GM21825 (cell line): ENCODE measurements around the gene DERL2.

Experiments used
- ATAC-seq: cut with Tn5 transposase; IDR thresholded peaks from one replicate; pipeline ENCODE4 v1.9.1; 2021; ENCODE audit warnings: mild to moderate bottlenecking, moderate library complexity; ENCODE audit not compliant: unreplicated experiment

The DERL2 gene

DNA sequence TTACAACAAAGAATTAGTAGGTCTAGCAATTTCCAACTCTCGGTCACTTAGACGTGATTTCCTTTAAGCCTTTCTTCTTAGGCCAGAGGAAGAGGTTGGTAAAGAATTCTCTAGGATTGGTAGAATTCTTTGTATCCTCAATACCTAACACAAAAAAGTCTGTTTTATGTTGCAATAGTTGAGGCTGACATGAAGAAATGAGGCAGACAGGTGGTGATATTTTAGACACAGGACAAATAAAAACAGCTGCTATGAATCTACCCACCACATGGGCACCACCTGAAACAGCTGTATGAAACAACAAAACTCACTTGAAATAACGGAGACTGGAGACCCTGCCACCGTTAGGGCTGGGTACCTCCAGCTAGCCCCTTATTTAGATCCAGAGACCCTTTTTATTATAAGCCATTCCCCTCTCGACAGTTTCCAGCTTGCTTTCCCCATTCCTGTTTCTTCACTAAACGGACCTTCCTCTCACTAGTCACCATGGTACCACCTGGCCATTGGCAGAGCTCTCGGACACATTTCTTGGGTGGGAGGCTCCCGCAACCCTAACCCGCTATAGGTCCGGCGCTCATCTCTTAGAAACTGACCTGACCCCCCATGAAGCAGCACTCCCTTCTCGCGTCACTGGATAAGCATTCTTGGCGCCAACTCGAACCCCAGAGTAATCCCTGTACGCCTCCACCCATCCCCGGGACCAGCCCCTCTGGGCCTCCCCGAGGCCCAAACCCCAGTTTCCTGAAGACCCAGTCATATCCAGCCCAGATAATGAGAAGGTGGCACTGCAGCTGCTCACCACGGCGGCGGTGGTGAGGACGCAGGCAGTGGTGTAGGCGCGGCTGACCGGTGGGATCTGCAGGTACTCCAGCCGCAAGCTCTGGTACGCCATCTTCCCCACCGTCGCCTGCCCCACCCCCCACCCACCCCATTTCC, at the start of gene DERL2:
Gene DERL2 (minus strand): TSS at position 909 of the 936 bp plus-strand sequence. CDS start 17 bp downstream, at position 892.
- ATAC-seq: peak; percentile 23

DNA sequence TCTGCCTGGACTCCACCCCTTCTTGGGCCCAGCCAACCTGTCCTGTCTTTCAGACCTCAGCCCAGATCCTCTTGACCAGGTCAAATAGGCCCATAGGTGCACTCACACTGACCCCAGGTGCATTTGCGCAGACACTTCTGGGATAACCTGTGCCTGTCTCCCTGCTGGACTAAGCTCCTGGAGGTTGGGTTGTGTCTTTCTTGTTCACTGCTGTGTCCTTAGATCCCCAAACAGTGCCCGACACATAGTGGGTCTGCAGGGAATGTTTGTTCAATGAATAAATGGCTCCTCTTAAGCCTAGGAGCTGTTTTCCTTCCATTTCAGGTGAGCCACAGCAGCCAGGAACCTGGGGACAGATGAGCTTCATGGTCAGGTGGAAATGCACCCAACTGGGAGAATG, 49.5 kb upstream of the DERL2 start:
- no peak for ATAC-seq

DNA sequence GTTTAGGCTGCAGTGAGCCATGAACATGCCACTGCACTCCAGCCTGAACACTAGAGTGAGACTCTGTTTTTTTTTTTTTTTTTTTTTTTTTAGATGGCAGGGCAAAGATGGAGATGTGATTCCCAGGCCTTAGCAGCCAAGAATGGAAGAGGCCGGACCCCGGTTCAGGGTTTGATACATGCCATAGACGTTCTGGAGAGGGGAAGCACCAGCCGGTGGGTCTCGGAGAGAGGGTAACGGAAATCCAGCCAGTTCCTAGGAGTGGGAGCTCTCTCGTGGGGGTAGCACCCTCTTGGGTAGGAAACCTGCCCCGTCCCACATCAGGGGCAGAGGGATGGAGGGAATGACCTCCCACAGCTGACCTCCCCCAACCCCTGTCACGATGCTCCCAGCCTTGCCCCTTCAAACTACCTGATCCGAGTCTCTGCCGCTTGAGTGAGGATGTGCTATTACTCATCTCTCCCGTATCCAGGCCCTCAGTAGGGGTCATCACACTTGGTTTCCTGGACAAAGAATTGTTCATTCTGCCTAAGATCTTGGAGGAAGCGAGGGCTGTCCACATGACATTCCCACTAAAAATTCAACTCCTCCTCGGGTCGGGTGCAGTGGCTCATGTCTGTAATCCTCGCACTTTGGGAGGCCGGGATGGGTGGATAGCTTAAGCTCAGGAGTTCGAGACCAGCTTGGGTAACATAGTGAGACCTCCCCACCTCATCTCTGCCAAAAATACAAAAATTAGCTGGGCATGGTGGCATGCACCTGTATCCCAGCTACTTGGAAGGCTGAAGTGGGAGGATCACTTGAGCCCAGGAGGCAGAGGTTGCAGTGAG, 47.7 kb upstream of the DERL2 start:
- ATAC-seq: no peak

DNA sequence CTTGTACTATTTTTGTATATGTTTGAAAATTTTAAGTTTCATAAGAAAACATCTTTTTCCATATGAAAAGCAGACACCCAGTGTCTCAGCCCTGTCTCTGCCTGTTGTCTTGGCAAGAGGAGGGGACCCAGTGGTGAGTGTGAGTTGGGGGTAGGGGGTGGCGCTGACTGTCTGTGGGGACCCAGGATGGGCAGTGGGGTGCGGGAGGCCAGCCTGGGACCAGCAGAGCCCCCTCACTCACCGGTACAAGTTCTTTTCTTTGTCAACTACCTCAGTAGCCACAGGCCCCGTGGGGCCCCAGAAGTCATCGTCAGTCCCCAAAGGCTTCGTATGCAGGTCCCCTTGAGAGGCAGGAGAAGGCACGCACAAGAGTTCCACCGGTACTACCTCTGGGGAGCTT, 46.6 kb upstream of the DERL2 start:
- no peak for ATAC-seq

DNA sequence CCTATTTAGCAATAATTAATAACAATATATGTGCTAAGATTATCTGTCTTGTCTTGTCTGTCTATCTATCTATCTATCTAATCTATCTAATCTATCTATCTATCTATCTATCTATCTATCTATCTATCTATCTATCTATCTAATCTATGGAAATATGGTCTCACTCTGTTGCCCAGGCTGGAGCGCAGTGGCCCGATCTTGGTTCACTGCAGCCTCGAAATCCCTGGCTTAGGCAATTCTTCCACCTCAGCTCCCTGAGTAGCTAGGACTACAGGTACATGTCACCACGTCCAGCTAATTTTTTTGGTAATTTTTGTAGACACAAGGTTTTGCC, 45.1 kb upstream of the DERL2 start:
- no peak for ATAC-seq

DNA sequence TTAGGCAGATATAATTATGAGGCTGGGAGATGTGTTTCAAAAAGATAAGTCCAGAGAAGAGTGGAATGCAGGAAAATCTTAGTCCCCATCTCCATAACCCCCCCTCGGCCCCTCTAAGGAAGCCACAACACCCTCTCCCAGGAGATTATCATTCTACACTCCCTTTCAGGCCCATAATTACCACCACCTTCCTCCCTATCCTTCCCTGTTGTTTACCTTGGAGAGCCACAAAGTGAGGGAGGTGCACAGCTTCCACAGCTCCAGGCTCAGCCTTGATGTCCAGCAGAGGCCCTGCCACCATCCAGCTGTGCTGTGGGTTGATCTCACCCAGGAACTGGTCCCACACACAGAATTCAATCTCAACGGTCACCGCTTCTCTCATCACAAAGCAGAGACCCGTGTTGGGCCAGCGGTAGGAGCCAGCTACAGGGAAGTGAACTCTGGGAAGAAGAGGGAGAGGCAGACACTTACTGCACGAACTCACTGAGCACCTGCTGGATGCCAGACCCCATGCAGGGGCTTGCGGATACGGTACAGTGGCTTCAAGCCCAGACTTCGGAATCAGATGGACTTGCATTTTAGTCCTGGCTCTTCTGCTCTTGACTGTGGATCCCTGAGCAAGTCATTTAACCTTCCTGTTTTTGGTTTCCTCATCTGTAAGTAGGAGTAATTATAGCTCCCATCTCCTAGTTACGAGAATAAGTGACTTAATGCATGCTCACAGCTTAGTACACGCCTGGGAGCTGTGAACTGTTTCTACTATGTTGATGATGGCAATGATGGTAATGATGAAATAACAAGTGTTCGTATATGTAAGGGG, 44.5 kb upstream of the DERL2 start:
- no peak for ATAC-seq

DNA sequence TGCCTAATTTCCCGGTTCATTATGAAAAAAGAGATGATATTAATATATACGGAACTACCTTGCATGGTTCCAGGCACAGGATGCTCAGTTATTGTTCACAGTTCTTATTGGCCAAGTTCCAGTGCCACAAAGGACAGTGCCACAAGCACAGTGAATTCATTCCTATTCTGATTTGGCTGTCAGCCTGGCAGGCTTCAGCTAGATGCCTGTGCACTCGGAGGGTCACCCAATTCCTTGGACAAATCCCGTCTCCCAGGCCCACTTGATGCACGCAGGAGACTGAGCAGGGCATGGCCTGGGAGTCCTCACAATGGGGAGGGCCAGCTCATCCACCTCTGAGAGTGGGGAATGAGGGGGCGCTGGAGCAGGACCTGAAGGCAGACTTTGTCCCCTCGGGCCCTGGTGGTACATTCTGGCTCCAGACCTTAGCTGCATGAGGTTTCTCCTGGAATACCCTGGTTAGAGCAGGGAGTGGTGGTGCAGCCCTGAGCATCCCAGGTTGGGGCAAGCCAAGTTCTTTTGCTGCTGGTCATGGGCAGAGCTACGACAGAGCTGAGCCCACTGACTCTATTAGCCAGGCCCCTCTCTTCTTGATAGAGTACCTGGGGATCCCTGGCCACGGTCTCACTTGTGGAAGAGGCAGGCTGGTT, 41.7 kb upstream of the DERL2 start:
- ATAC-seq: no peak

DNA sequence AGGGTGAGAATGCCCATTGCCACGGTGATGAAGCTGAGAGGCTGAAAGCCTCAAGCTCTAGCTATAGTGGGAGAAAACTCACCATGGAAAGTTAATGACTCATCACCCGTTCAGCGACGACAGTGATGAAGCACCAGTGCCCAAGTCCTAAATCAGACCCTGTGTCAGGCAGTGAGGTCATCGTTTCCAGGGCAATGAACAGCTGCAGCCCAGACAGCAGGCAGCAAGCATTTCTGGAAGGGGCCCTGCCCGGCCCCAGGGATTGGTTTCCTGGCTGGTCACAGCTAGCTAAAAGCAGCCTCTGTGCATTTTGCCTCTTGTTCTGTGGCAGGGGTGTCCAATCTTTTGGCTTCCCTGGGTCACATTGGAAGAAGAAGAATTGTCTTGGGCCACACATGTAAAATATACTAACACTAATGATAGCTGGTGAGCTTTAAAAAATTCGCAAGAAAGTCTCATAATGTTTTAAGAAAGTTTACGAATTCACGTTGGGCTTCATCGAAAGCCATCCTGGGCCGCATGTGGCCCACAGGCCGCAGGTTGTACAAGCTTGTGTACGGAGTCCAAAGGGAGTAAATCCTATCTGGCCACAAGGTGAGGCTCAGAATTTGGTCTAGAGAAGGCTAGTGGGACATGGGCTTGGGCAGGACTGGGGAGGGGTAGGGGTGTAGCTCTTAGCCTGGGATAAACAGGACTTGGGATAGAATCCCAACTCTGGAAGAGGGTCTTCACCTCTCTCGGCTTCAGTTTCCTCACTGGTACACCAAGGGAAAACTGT, 41.0 kb upstream of the DERL2 start:
- no peak for ATAC-seq

DNA sequence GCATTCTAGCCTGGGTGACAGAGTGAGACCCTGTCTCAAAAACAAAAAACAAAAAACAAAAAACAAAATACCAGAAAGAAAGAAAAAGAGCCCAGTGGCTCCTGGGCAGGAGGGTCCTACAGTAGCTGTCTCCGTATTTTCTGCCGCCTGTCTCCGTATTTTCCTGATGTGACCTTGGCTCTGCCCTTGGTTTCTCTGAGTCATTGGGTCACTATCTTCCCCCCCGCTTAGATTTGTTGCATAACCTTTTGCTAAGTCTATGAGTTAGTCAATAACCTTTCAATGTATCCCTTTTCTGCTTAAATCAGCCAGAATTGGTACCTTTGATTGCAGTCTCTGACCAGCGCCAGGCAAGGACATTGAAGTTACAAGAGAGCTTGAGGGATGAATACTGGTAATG, 37.3 kb upstream of the DERL2 start:
- no peak for ATAC-seq

DNA sequence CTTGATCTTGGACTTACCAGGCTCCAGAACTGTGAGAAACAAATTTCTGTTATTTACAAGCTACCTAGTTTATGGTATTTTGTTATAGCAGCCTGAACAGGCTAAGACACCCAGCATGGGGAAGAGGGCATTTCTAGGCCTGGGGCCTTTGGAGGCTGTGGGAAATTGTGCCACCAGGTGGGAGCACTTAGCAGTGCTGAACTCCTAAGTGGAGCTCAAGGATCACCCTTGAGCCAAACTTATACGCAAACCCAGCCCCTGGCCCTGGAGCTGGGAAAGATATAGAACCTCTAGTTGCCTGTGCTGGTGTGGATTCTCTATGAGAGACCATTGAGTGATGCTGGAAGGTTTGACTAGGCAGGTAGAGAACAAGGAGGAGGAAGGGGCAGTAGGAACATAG, 36.5 kb upstream of the DERL2 start:
- no peak for ATAC-seq

DNA sequence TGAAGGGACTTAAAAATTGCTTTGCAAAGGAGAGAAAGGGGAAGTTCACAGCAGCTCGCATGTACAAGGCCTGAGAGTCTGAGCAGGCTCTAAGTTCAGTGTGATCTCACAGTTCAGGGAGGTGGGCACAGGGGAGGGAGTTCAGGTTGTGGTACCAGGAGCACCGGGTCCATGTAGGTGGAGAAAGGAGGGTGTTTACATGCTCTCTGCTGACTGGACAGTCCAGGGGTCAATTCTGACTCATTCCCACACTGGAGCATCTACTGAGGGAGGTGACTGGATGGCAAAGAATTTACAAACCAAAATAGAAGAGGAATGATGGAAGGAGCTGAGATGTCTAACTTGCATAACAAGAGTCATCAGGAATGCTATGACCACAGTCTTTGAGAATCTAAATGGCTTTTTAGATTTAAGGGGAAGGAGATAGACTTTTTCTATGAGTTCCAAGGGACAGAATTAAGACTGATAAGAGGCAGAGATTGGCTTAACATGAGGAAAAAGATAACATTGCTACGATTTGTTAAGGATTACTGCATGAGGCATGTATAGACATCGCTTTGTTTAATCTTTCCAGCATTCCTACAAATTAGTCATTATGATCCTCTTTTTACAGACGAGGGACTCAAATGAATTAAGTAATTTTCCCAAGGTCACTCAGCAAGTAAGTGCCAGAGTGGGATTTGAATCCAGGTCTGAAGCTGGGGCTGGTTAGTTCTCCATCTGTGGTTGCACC, 30.2 kb upstream of the DERL2 start:
- no peak for ATAC-seq

DNA sequence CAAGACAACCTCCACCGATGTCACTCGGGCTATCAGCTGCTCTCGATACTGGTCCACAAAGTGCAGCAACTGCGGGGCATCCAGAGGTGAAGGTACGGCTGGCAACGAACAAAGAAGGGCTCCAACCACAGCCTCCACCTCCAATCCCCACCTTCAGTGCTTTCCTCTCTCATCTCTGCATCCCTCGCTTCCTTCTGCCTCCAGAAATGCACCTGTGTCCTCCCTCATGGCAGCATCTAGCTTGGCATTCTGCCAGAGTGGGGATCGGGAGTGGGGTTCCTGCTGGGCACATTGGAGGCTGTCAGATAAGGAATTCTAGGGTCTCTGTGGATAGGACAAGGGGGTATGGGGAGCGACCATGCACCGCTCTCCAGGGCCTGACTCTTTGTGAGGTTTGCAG, 29.0 kb upstream of the DERL2 start:
- ATAC-seq: no peak

DNA sequence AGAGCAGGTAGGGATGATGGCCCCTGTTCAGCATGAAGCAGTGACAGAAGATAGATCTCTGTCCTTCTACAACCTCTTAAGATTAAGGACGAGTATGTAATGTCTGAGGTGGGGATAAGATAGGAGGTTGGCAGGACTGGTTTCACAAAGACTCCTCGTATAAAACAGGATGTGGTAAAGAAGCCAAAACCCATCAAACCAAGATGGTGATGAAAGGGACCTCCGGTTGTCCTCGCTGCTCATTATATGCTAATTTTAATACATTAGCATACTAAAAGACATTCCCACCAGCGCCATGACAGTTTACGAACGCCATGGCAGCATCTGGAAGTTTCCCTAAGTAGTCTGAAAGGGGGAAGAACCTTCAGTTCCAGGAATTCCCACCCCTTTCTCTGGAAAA, 27.6 kb upstream of the DERL2 start:
- ATAC-seq: no peak

DNA sequence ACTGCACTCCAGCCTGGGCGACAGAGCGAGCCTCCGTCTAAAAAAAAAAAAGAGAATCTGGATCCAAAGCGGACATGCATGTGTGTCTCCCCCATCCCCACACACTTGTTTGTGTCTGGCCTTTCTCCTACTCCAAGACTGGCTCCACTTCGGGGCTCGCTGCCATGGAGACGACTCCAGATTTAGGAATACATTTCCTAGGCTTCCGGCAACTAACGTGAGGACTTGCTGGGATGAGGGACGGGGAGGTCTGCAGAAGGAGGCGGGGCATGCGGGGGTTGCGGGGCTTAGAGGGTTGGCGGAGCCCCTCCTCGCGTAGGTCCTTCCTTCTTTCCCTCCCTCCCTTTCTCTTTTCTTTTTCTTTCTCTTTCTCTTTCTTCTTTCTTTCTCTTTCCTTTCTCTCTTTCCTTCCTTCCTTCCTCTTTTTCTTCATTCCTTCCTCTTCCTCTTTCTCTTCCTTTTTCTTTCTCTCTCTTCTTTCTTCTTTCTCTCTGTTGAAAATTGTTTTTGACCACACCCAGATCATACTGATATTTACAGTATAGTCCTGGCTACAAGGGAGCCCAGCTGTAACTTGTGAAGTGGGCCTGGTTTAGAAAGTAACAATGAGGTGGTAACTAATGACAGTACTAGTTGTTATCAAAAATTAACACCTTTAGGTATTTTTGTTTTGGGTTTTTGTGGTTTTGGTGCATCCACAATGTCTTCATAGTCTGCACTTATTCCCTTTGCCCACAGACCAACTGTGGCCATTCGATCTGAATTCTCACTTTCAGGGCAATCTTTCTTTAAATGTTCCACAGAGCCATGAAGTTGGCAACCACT, 25.6 kb upstream of the DERL2 start:
- ATAC-seq: no peak

DNA sequence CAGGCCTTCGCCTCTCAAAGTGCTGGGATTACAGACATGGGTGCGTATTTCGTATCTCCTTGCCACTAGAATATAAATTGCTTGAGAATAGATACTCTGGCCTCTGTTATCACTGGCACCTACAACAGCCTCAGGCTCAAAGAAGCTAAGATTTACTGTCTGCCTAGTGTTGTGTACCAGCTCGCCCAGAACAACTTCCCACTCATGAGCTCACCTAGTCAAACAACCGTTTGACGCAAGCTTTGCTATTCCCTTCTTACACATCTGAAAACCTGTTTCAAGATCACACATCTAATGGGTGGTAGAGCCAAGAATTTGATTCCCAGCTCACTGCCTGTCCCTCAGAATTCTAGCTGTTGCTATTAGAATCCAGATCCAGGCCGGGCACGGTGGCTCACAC, 24.8 kb upstream of the DERL2 start:
- no peak for ATAC-seq

DNA sequence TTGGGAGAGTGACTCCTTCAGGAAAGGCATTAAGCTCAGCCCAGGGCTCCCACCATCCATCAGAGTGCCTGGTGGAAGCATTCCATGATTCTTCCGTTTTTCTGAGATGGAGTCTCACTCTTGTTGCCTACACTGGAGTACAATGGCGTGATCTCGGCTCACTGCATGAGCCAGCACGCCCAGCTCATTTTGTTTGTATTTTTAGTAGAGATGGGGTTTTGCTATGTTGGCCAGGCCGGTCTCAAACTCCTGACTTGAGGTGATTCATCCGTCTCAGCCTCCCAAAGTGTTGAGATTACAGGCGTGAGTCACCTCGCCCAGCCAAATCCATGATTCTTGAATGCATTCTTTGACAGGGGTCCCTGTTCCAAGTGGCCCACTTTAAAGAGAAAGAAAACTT, 23.5 kb upstream of the DERL2 start:
- no peak for ATAC-seq

DNA sequence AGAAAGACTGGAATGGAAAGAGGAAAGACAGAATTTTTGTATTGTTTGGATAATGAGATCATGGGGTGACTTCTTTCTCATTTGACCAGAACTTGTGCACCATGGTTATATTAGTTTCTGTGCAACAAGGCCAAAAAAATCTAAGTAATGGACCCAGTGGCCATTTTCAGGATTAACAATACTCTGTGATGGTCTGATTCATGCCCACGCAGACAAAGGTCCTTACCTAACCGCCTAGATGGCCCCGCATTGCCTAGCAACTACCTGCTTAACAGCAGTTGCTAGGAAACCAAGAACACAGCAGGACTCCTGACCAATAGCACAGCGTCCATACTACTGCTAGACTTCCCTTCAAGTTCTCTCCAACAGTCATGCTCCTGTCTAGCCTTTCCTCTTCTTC, 22.8 kb upstream of the DERL2 start:
- ATAC-seq: no peak

DNA sequence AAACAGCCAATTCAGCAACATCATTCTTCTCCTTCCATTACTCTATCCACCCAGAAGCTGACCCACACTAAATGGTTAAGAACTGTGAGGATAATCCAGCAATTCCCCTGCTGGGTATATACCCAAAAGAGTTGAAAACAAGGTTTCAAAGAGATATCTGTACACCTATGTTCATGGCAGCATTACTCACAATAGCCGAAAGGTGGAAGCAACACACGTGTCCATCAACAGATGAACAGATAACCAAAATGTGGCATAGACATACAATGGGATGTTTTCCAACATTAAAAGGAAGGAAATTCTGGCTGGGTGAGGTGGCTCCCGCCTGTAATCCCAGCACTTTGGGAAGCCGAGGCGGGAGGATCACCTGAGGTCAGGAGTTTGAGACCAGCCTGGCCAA, 20.3 kb upstream of the DERL2 start:
- no peak for ATAC-seq
